ENCODE results near the gene ODR4.

GRCh38 chr1:186438567-186438966 is 62.9 kb downstream of the ODR4 start:
- TF ChIP-seq EZH2 (IDR thresholded peaks at IDR 0.05; ENCODE audit: insufficient read depth, poor library complexity, severe bottlenecking) (no peak), EZH2phosphoT487 (IDR thresholded peaks at IDR 0.05; ENCODE audit: insufficient read depth, low read depth) (no peak)
